ENCODE data around the gene SLC6A1.

SLC6A1 gene

GRCh38 chr3:11015369-11015768 lies 22.8 kb downstream of the SLC6A1 start:
- no peak for DNase-seq (ENCODE audit: low read depth in 3 of 3, low spot score in 1 of 3)

DNA sequence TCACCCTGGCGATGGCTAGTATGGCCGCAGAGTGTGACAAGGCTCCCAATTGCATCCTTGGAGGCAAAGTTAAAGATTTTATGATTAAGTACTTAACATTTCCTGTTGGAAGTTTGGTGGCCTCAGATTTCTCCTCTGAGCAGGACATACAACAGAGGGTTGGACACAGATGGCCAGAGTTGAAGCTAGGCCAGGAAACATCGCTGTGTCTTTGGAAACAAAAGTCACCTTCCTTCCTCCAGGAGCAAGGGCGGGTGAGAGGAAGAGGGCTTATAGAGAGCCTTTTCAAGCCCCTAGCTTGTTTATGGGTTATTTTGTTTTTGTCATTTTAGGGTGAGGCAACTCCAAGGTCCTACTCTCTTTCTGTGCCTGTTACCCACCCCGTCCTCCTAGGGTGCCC lies 24.2 kb downstream of the SLC6A1 start:
- DNase-seq (ENCODE audit: low read depth in 3 of 3, low spot score in 1 of 3): no peak

DNA sequence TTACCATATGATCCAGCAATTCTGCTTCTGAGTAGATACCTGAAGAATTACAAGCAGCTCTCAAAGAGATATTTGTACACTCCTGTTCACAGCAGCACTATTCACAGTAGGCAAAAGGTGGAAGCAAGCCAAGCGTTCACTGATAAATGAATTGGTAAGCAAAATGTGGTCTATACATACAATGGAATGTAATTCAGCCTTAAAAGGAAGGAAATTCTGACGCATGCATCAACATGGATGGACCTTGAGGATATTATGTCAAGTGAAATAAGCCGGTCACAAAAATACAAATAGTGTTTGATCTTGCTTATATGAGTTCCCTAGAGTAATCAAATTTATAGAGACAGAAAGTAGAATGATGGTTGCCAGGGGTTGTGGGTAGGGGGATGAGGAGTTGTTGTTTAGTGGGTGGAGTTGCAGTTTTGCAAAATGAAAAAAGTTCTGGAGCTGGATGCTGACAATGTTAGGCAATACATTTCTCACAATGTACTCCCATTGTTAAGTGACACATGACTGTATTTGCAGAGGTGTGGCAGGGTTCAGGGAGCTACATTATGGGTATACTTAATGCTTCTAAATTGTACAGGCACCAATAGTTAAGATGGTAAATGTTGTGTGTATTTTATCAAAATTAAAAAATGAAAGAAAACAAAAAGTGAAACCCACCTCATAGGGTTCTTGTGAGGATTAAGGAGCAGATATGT lies 26.7 kb downstream of the SLC6A1 start:
- DNase-seq (ENCODE audit: low read depth in 3 of 3, low spot score in 1 of 3): no peak

DNA sequence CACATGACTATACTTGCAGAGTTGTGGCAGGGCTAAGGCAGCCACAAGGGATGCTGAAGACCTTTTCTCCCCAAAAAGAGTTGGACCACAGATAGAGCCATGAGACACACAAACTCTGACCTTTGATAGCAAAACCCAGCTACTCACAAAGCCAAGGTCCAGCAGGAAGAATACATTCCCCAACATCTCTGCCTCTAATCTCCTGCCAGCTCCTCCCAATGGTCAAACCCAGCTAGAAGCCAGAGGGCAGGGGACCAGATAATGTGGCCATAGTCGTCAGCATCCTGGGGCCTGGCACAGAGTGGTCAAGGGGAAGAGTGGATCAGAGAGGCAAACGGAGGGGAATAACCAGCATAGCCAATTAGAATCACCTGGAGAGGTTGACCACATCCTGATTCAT lies 28.2 kb downstream of the SLC6A1 start:
- no peak for DNase-seq (ENCODE audit: low read depth in 3 of 3, low spot score in 1 of 3)

GRCh38 chr3:11021611-11022011 lies 29.1 kb downstream of the SLC6A1 start:
- no peak for DNase-seq (ENCODE audit: low read depth in 3 of 3, low spot score in 1 of 3)

- DNase-seq (ENCODE audit: low read depth in 3 of 3, low spot score in 1 of 3): no peak
Observed at GRCh38 chr3:11022115-11022514, 29.6 kb downstream of the SLC6A1 start.

DNA sequence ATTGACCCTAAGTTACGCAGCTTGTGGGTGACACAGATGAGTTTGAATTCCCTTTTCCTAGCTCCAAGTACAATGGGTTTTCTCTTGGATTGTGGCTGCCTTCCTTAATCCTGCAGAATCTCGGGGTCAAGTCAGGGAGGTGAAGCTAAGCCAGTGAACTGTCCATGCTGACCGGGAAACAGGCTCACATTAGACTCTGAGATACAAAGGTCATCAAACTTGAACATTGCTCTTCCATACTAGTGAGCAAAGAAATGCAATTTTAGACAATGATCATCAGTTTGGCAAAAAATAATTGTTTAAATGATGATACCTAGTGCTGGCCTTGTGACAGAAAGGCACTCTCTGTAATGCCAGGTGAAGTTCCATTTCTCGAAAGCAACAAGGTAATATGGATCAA lies 31.6 kb downstream of the SLC6A1 start:
- DNase-seq (ENCODE audit: low read depth in 3 of 3, low spot score in 1 of 3): no peak

DNA sequence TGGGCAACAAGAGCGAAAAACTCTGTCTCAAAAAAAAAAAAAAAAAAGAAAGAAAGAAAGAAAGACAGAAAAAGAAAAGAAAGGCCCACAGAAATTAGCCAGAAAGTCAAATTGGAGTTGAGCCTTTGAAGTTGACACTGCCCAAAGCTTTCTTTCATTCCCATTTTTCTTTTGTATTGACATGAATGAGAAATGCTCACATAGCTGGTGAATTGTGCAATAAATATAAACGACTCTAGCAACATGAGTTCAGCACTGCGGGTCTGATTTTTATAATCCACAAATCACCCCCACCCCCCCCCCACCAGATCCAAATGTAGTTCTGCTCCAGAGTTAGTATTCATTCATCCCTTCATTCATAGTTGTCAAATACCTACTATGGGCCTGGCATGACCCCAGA lies 37.4 kb downstream of the SLC6A1 start:
- no peak for DNase-seq (ENCODE audit: low read depth in 3 of 3, low spot score in 1 of 3)

GRCh38 chr3:11033871-11034270 lies 41.3 kb downstream of the SLC6A1 start:
- no peak for DNase-seq (ENCODE audit: low read depth in 3 of 3, low spot score in 1 of 3)

DNA sequence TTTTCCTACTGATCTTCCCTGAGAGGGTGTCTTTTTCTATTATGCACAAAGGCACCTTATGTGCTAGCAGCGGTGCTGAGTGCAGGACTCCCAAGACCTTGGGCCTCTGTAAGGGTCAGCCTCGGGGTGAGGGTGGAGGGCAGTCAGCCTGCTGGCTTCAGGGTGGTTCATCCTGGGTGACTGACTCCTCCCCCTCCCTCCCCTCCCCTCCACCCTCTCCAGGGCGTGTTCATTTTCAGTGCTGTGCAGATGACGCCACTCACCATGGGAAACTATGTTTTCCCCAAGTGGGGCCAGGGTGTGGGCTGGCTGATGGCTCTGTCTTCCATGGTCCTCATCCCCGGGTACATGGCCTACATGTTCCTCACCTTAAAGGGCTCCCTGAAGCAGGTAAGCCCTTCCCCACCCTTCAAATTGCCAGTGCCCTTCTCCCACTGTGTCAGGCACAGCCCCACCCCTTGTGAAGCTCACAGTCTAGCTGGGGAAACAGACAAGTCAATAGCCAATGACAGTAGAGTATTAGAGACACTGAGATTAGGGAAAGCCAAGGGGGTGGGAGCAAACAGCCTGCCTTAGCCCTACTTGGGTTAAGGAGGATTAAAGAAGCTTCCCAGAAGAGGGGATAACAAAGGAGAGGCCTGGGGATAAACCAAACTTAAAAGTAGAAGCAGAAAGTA lies 41.9 kb downstream of the SLC6A1 start:
- DNase-seq (ENCODE audit: low read depth in 3 of 3, low spot score in 1 of 3): no peak

DNA sequence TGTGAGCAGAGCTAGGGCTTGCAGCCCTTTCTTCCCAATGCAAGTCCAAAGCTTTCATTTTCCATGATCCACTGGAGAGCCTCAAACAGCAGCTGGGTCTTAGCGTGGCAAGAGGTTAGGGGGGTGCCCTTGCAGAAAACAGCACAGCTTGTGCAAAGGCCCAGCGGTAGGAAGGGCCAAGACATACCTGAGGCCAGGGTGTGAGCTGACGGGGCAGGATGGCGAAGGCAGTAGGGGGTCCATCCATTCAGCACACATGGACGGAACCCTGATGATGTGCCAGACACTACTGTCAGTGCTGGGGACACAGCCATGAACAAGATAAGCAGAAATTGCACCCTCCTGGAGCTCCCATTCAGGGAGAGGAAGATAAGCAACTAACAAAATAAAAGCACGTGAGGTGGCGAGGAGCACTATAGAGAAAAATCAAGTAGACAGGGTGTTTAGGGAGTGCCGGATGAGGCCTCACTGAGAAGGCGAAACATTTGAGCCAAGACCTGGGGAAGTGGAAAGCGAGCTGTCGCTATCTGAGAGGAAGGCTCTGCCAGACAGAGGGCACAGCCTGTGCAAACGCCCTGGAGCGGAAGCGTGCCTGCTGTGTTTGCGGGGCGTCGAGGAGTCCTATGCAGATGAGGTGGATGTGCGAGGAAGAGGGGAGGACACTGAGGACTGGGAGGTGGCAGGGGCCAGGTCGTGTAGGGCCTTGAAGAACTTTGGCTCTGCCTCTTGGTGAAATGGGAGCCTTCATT lies 43.4 kb downstream of the SLC6A1 start:
- DNase-seq (ENCODE audit: low read depth in 3 of 3, low spot score in 1 of 3): no peak

- no peak for DNase-seq (ENCODE audit: low read depth in 3 of 3, low spot score in 1 of 3)
Observed at GRCh38 chr3:11037241-11037873, 44.8 kb downstream of the SLC6A1 start.

DNA sequence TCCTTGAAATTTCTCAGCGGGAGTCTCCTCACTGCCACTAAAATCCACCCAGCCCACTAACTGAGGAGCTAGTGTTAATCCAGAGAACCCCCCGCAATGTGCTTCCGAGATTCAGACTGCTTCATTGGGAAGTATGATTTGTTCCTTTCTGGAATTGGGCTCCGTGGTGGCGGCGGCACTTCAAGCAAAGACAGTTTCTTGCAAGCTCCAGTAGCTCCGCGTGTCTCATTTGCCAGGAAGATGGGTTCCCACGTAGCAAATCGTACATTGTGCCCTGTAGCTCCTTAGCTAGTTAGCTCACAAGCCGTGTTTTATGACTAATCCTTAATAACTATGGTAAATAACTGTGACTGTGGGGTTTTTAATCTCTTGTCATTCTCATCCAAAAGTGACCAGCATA lies 45.4 kb downstream of the SLC6A1 start:
- DNase-seq (ENCODE audit: low read depth in 3 of 3, low spot score in 1 of 3): no peak

DNA sequence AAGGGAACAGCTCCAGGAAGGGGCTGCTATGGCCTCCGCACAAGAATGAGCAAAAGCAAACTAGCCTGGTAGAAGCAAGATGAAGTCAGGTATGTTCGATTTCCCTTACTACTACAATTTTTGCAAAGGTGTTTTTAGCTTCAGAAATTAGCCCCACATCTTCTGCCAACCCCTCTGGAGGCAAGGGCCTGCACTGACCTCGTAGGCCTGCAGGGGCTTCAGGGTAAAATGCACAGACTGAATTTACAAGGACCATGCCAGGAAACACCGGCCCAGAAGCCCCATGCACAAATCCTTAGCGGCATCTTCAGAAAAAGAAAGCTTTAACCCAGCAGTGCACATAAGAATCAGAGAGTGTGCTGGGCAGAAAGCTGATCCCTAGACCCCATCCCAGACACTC lies 53.0 kb downstream of the SLC6A1 start:
- no peak for DNase-seq (ENCODE audit: low read depth in 3 of 3, low spot score in 1 of 3)

GRCh38 chr3:11047500-11047899 lies 55.0 kb downstream of the SLC6A1 start:
- DNase-seq (ENCODE audit: low read depth in 3 of 3, low spot score in 1 of 3): no peak

DNA sequence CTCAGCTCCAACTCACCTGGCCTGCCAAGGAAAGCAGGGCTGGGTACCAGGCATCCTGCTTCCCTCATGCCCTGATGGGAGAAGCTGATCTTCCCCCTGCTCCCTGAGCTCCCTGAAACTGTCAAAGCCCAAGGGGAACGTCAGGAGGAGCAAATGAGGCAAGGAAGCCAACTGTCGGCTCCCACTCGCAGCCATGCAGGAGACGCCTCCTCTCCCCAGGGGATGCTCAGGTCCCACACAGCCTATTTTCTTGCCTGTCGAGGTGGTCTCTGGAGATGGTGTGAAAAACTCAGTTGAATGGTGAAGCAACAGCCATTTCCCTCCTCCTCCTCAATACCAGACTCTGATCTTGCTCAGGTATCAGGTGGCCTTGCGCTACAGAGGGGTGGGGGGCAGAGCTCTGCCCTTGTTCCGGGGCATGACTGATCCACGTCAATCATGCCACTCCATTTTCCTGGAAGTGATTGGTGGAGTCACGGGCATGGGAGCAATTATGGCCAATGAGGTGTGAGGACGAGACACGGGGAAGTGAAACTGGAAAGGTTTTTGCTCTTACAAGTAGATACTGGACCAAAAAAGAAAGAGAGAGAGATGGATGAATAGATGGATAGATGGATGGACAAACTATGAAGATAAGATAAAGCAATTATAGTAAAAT lies 58.2 kb downstream of the SLC6A1 start:
- DNase-seq (ENCODE audit: low read depth in 3 of 3, low spot score in 1 of 3): no peak

- no peak for DNase-seq (ENCODE audit: low read depth in 3 of 3, low spot score in 1 of 3)
Observed at GRCh38 chr3:11053926-11054503, 61.5 kb downstream of the SLC6A1 start.

DNA sequence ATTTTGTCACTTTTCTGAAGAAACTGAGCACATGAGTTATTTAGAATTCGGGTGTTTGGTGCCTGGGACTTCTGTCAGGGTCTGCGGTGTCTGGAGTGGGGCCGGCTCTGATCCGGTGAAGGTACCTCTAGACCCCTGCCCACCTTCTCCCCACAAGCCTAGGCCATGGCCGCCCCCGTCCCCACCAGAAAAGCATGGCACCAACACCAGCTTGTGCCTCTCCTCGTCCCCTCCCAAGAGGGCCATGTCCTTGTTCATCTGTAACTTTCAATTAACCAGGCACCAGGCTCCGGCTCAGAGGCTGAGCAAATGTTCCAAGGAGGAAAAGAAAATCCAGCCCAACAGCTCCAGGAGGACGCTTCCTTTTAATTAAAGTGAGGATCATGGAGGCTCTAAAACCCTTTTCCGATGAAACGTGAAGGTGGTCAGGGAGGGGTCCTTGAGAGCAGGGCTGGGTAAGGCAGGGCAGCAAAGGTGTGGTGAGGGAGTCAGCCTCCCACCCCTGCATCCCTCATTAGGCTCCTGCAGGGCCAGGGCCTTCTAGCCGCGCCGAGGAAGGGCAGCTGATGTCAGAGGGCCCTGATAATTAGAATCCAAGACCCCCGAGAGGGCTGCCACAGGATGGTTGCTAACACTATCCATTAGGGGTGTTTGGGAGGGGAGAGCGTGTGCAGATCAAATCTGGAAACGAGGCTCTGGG lies 62.3 kb downstream of the SLC6A1 start:
- no peak for DNase-seq (ENCODE audit: low read depth in 3 of 3, low spot score in 1 of 3)

DNA sequence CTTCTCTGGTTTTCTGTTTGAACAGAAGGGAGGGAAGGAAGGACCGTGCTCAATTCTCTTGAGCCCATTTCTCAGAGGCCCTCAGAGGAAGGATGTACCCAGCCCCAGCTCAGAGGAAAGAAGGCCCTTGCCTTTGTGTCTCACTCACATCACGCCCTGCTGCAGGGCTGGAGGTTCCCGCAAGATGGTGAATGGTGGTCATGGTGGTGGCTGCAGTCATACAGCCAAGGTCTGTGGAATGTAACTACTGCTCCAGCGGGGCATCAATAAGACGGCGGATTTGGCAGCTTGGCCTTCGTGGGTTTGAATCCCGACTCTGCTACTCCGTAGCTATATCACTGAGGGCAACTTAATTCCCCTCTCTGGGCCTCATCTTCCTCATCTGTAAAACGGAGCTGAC lies 62.9 kb downstream of the SLC6A1 start:
- DNase-seq (ENCODE audit: low read depth in 3 of 3, low spot score in 1 of 3): no peak

DNA sequence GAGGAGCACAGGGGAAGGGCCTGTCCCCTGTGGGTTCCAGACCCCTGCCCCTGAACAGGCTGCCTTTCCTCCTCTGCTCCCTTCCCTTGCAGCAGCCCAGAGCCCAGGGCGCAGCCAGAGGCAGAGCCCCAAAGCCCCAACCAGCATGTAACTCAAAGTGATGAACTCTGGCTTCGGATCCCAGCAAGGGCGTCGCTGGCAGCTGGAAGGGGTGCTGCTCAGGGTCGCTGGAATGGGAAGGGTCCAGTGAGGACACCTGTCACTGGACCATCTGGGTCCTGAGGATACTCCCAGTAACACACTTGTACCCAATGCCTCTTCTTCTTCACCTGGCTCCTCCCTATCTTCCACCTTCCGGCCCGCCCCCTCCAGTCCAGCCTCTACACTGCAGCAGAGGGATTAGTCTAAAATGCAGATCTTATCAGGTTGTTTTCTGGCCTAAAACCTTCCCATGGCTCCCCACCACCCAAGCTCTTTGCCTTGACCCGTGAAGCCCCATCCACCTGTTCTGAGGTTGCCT lies 64.0 kb downstream of the SLC6A1 start:
- no peak for DNase-seq (ENCODE audit: low read depth in 3 of 3, low spot score in 1 of 3)
